Natural killer cell (primary cell): ENCODE results near the gene FUCA1. TPM values are rescaled to one million over a fixed set of nuclear protein-coding genes. Genes with fewer than 3 reads are reported as not detected.
"Not testable (repeated sequence)": the region's sequence is repeated elsewhere in the genome, so short reads cannot be mapped to it uniquely, and the experiment has no call there.

ENCODE experiments used
- ATAC-seq, 3 donors: fragments of 150-1000 bp in 2 of 3; fragments of 200-7000 bp in 1 of 3; cut with Tn5 transposase; 1 replicate in 1 of 3; 2 replicates in 2 of 3; pipeline ENCODE4 v1.10.0; 2021; ENCODE audit warnings: mild to moderate bottlenecking in 2 of 3, moderate library complexity in 2 of 3
- DNase-seq, 2 donors: peaks; one replicate each; pipeline versions ENCODE4 v3.0.0 to v3.0.0-alpha.2; 2013 to 2021; ENCODE audit warnings: mixed read lengths in 1 of 2
- H3K27ac ChIP-seq: one replicate; pipeline ENCODE4 v1.5.1; 2013; ENCODE audit warnings: mild to moderate bottlenecking, low read length
- H3K27me3 ChIP-seq: one replicate; pipeline ENCODE4 v1.6.1; 2013; ENCODE audit warnings: low read length; ENCODE audit not compliant: control insufficient read depth, insufficient read depth
- H3K36me3 ChIP-seq: one replicate; pipeline ENCODE4 v1.6.1; 2013; ENCODE audit warnings: low read length; ENCODE audit not compliant: control insufficient read depth, insufficient read depth
- H3K4me1 ChIP-seq: one replicate; pipeline ENCODE4 v1.6.1; 2013; ENCODE audit warnings: low read length; ENCODE audit not compliant: control insufficient read depth, insufficient read depth
- H3K4me3 ChIP-seq: one replicate; pipeline ENCODE4 v1.5.1; 2013; ENCODE audit warnings: low read length
- H3K9me3 ChIP-seq: one replicate; pipeline ENCODE4 v1.6.1; 2013; ENCODE audit warnings: low read length; ENCODE audit not compliant: control insufficient read depth, insufficient read depth
- H3K27ac Mint-ChIP-seq, 2 donors: one replicate each; pipeline ENCODE4 v1.8.0; 2022; ENCODE audit warnings: mild to moderate bottlenecking in 2 of 2, mixed read lengths in 2 of 2, moderate library complexity in 1 of 2
- H3K27me3 Mint-ChIP-seq, 2 donors: one replicate each; pipeline ENCODE4 v1.8.0; 2022; ENCODE audit warnings: low read depth in 2 of 2, mixed read lengths in 2 of 2
- H3K36me3 Mint-ChIP-seq: one replicate; pipeline ENCODE4 v1.8.0; 2022; ENCODE audit warnings: mixed read lengths
- H3K4me1 Mint-ChIP-seq, 2 donors: one replicate each; pipeline ENCODE4 v1.8.0; 2022; ENCODE audit warnings: mixed read lengths in 2 of 2
- H3K4me3 Mint-ChIP-seq: one replicate; pipeline ENCODE4 v1.8.0; 2022; ENCODE audit warnings: mild to moderate bottlenecking, moderate library complexity, mixed read lengths
- H3K9me3 Mint-ChIP-seq, 2 donors: one replicate each; pipeline ENCODE4 v1.8.0; 2022; ENCODE audit warnings: mixed read lengths in 2 of 2
- CTCF ChIP-seq: fragments of 200-600 bp; IDR thresholded peaks from one replicate; pipeline ENCODE4 v1.8.0; 2022; ENCODE audit warnings: antibody characterized with exemption
- whole genome bisulfite sequencing: methylation state at CpG from one replicate; pipeline ENCODE4 v1.1.7; 2013; ENCODE audit warnings: missing lambda C conversion rate; ENCODE audit not compliant: insufficient coverage; 5-methylcytosine and 5-hydroxymethylcytosine counted together
- intact Hi-C: fragments of 100-400 bp; cut with micrococcal nuclease; formaldehyde crosslinking; loops from one replicate; pipeline ENCODE4 v1.14.2; 2022
- total RNA-seq, 4 donors: library from RNA; stranded (reverse); fragments of 120-200 nt in 1 of 4; gene quantifications; one replicate each; pipeline versions ENCODE4 v1.2.3 to v1.2.4, GENCODE V29; 2013 to 2022

The FUCA1 gene
- total RNA-seq, 3 donors from 2014 or later (not counting 1 experiment from before 2014, with no cell fraction given): 6.8 to 12.5 (median 11.9) TPM

- WGBS: 69% methylated on average over 10 of the region's 10 CpGs
- peaks cover 26 to 27% of the 10 kb centered on the region in 2 donors for H3K27me3 Mint-ChIP-seq
- no peak overlapping the region for H3K4me3 ChIP-seq
- H3K4me3 Mint-ChIP-seq: peak overlapping the region; percentile 19
- H3K4me1 Mint-ChIP-seq: peaks cover 20 to 42% of the 10 kb centered on the region in 2 donors
- intact Hi-C loops: no loop called here
- ATAC-seq (no peak), DNase-seq (no peak)
- H3K27ac Mint-ChIP-seq: peak overlapping the region in 1 of 2 donors; percentile 16
- peaks cover 12% of the 10 kb centered on the region for H3K36me3 ChIP-seq
- H3K9me3 Mint-ChIP-seq: no peaks in the 10 kb centered on the region
- H3K27ac ChIP-seq: no peak overlapping the region
- H3K36me3 Mint-ChIP-seq: no peaks in the 10 kb centered on the region
- peaks cover 85% of the 10 kb centered on the region for H3K4me1 ChIP-seq
- H3K27me3 ChIP-seq: no peaks in the 10 kb centered on the region
- no peaks in the 10 kb centered on the region for H3K9me3 ChIP-seq
- no peak for TF ChIP-seq CTCF
Observed at GRCh38 chr1:23904748-23905357, 36.8 kb upstream of the FUCA1 start.

GRCh38 chr1:23903754-23904153 lies 35.7 kb upstream of the FUCA1 start:
- Mint-ChIP-seq H3K9me3 (no peaks in the 10 kb centered on the region), H3K36me3 (no peaks in the 10 kb centered on the region), H3K27ac (no peak overlapping the region), H3K4me1 (peaks cover 18 to 39% of the 10 kb centered on the region in 2 donors), H3K27me3 (peaks cover 26 to 33% of the 10 kb centered on the region in 2 donors), H3K4me3 (no peak overlapping the region)
- intact Hi-C loops: no loop called here
- TF ChIP-seq CTCF: no peak
- H3K27me3 ChIP-seq: no peaks in the 10 kb centered on the region
- no peak overlapping the region for H3K4me3 ChIP-seq
- WGBS: 93% methylated on average over 6 of the region's 6 CpGs
- H3K4me1 ChIP-seq: peaks cover 84% of the 10 kb centered on the region
- no peak for ATAC-seq
- peaks cover 12% of the 10 kb centered on the region for H3K36me3 ChIP-seq
- no peak for DNase-seq
- no peaks in the 10 kb centered on the region for H3K9me3 ChIP-seq
- H3K27ac ChIP-seq: no peak overlapping the region

- H3K4me3 ChIP-seq: no peak overlapping the region
- no peaks in the 10 kb centered on the region for H3K9me3 Mint-ChIP-seq
- H3K4me3 Mint-ChIP-seq: peak overlapping the region; percentile 69
- no peaks in the 10 kb centered on the region for H3K9me3 ChIP-seq
- H3K4me1 ChIP-seq: peaks cover 80% of the 10 kb centered on the region
- WGBS: 32% methylated on average over 92 of the region's 92 CpGs
- intact Hi-C loops: no loop called here
- no peak overlapping the region for H3K27ac ChIP-seq
- ATAC-seq (peak; percentile 47 to 63 (median 57)), DNase-seq (no peak)
- H3K36me3 ChIP-seq: peaks cover 12% of the 10 kb centered on the region
- peaks cover 17 to 38% of the 10 kb centered on the region in 2 donors for H3K4me1 Mint-ChIP-seq
- peaks cover 26 to 33% of the 10 kb centered on the region in 2 donors for H3K27me3 Mint-ChIP-seq
- no peaks in the 10 kb centered on the region for H3K36me3 Mint-ChIP-seq
- no peaks in the 10 kb centered on the region for H3K27me3 ChIP-seq
- TF ChIP-seq CTCF: no peak
- no peak overlapping the region for H3K27ac Mint-ChIP-seq
Observed at GRCh38 chr1:23902321-23903278, 34.5 kb upstream of the FUCA1 start.

- Mint-ChIP-seq H3K4me3 (peak overlapping the region; percentile 4), H3K4me1 (peaks cover 34 to 50% of the 10 kb centered on the region in 2 donors), H3K27me3 (peaks cover 38% of the 10 kb centered on the region in 2 donors)
- H3K9me3 Mint-ChIP-seq, H3K36me3 Mint-ChIP-seq, H3K4me3 ChIP-seq, H3K36me3 ChIP-seq, H3K9me3 ChIP-seq, DNase-seq, ATAC-seq, H3K27ac Mint-ChIP-seq, H3K27ac ChIP-seq, intact Hi-C loops, H3K27me3 ChIP-seq: not testable (repeated sequence)
- peaks cover 84% of the 10 kb centered on the region for H3K4me1 ChIP-seq
- WGBS: 89% methylated on average over 4 of the region's 8 CpGs
Observed at GRCh38 chr1:23900017-23900416, 31.9 kb upstream of the FUCA1 start.
